HG03045 (cell line): ENCODE measurements around the gene DDIT3.

ENCODE experiments used
- ATAC-seq: cut with Tn5 transposase; IDR thresholded peaks from one replicate; pipeline ENCODE4 v1.9.1; 2021; ENCODE audit warnings: mild to moderate bottlenecking, moderate library complexity; ENCODE audit not compliant: unreplicated experiment

DDIT3 gene

GRCh38 chr12:57470970-57471656 lies 49.2 kb downstream of the DDIT3 start:
- no peak for ATAC-seq

- no peak for ATAC-seq
Measured at GRCh38 chr12:57470286-57470969, 49.9 kb downstream of the DDIT3 start.

GRCh38 chr12:57469296-57470164 lies 50.8 kb downstream of the DDIT3 start:
- no peak for ATAC-seq

- no peak for ATAC-seq
Measured at GRCh38 chr12:57467915-57468314, 52.4 kb downstream of the DDIT3 start.

GRCh38 chr12:57467212-57467874 lies 53.0 kb downstream of the DDIT3 start:
- ATAC-seq, result no peak
